ENCODE results near the gene PIK3CG.

Gene PIK3CG

GRCh38 chr7:106853250-106853908 is 11.7 kb upstream of the PIK3CG start:
- H3K4me2 ChIP-seq (ENCODE audit: low read length): no peak overlapping the region
- H3K79me2 ChIP-seq (ENCODE audit: low read length): no peaks in the 10 kb centered on the region
- H3K9ac ChIP-seq (ENCODE audit: low read length): no peak overlapping the region
- no peak overlapping the region for H3K27ac ChIP-seq (ENCODE audit: low read length)
- no peaks in the 10 kb centered on the region for H4K20me1 ChIP-seq (ENCODE audit: insufficient read depth, low read length)
- peaks cover 30% of the 10 kb centered on the region for H3K4me1 ChIP-seq (ENCODE audit: low read length)
- H2AFZ ChIP-seq (ENCODE audit: low read depth, low read length): no peak overlapping the region
- H3K9me3 ChIP-seq (ENCODE audit: insufficient read depth, low read length): peaks cover 4% of the 10 kb centered on the region
- H3K4me3 ChIP-seq (ENCODE audit: low read length): no peak overlapping the region
- no peaks in the 10 kb centered on the region for H3K27me3 ChIP-seq (ENCODE audit: low read depth, low read length)
- TF ChIP-seq EZH2phosphoT487 (IDR thresholded peaks at IDR 0.05; ENCODE audit: low read depth): no peak
- no peak for TF ChIP-seq CTCF (IDR thresholded peaks at IDR 0.05; ENCODE audit: low read depth, low read length)
- peaks cover 14% of the 10 kb centered on the region for H3K36me3 ChIP-seq (replicated peaks; ENCODE audit: low read depth, low read length)

GRCh38 chr7:106855540-106856132 is 9.4 kb upstream of the PIK3CG start:
- H4K20me1 ChIP-seq (ENCODE audit: insufficient read depth, low read length): no peaks in the 10 kb centered on the region
- H3K36me3 ChIP-seq (replicated peaks; ENCODE audit: low read depth, low read length): peaks cover 14% of the 10 kb centered on the region
- H3K27ac ChIP-seq (ENCODE audit: low read length): peak overlapping the region; percentile 68
- H3K4me2 ChIP-seq (ENCODE audit: low read length): peak overlapping the region; percentile 49
- H3K4me3 ChIP-seq (ENCODE audit: low read length): peak overlapping the region; percentile 14; the same call in 1 of the 2 replicates
- peak overlapping the region; percentile 42; the same call in 1 of the 2 replicates for H3K9ac ChIP-seq (ENCODE audit: low read length)
- H3K9me3 ChIP-seq (ENCODE audit: insufficient read depth, low read length): peaks cover 12% of the 10 kb centered on the region
- H2AFZ ChIP-seq (ENCODE audit: low read depth, low read length): peak overlapping the region; percentile 44; the same call in 1 of the 2 replicates
- peaks cover 30% of the 10 kb centered on the region for H3K4me1 ChIP-seq (ENCODE audit: low read length)
- H3K27me3 ChIP-seq (ENCODE audit: low read depth, low read length): no peaks in the 10 kb centered on the region
- no peaks in the 10 kb centered on the region for H3K79me2 ChIP-seq (ENCODE audit: low read length)
- TF ChIP-seq CTCF (IDR thresholded peaks at IDR 0.05; ENCODE audit: low read depth, low read length): no peak
- TF ChIP-seq EZH2phosphoT487 (IDR thresholded peaks at IDR 0.05; ENCODE audit: low read depth): no peak

- no peaks in the 10 kb centered on the region for H3K79me2 ChIP-seq (ENCODE audit: low read length)
- H3K4me2 ChIP-seq (ENCODE audit: low read length): no peak overlapping the region
- H3K27me3 ChIP-seq (ENCODE audit: low read depth, low read length): no peaks in the 10 kb centered on the region
- H2AFZ ChIP-seq (ENCODE audit: low read depth, low read length): no peak overlapping the region
- no peak overlapping the region for H3K9ac ChIP-seq (ENCODE audit: low read length)
- H3K27ac ChIP-seq (ENCODE audit: low read length): no peak overlapping the region
- TF ChIP-seq EZH2phosphoT487 (IDR thresholded peaks at IDR 0.05; ENCODE audit: low read depth): no peak
- TF ChIP-seq CTCF (IDR thresholded peaks at IDR 0.05; ENCODE audit: low read depth, low read length): no peak
- no peaks in the 10 kb centered on the region for H4K20me1 ChIP-seq (ENCODE audit: insufficient read depth, low read length)
- H3K9me3 ChIP-seq (ENCODE audit: insufficient read depth, low read length): peaks cover 9% of the 10 kb centered on the region; the same call in 1 of the 2 replicates
- H3K4me3 ChIP-seq (ENCODE audit: low read length): no peak overlapping the region
- H3K36me3 ChIP-seq (replicated peaks; ENCODE audit: low read depth, low read length): peaks cover 9% of the 10 kb centered on the region
- peaks cover 41% of the 10 kb centered on the region for H3K4me1 ChIP-seq (ENCODE audit: low read length)
These were observed 6.2 kb upstream of the PIK3CG start for GRCh38 chr7:106858618-106859532.
